Measurements from ENCODE around the gene PPP1R14B. TPM values are rescaled to one million over a fixed set of nuclear protein-coding genes. Genes with fewer than 3 reads are reported as not detected.

Gene PPP1R14B
- total and polyA plus RNA-seq, 2 donors (not counting 3 experiments of a cell fraction or from before 2014, with no cell fraction given): 308 to 431 TPM

DNA sequence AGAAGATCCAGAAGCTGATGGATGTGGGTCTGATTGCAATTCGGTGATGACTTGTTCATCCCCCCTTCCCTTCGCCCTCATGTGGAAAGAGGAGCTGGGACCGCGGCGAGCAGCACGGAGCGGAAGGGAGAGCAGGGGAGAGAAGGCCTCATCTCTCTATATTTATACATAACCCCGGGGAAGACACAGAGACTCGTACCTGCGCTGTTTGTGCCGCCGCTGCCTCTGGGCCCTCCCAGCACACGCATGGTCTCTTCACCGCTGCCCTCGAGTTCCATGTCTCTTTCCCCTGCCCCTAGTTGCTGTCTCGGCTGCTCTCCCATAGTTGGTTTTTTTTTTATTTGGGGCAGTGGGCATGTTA, 42.7 kb downstream of the PPP1R14B start:
- Histone ChIP-seq H3K79me2 (ENCODE audit: control insufficient read depth, insufficient read depth, low read length) (peaks cover 8% of the 10 kb centered on the region), H3K4me3 (replicated peaks in 1 of 3; ENCODE audit: insufficient read depth in 1 of 3, low read depth in 1 of 3, low read length in 3 of 3) (no peak overlapping the region), H2AFZ (ENCODE audit: low read depth, low read length) (no peak overlapping the region), H3K9ac (replicated peaks; ENCODE audit: extremely low read depth, insufficient read depth, low read length) (no peak overlapping the region), H3K4me2 (ENCODE audit: insufficient read depth, low read length) (no peak overlapping the region), H3K4me1 (ENCODE audit: control insufficient read depth, extremely low read depth, insufficient read depth, low read length) (peaks cover 34% of the 10 kb centered on the region), H3K27me3 (ENCODE audit: control insufficient read depth in 2 of 2, insufficient read depth in 2 of 2, low read length in 2 of 2) (no peaks in the 10 kb centered on the region), H3K9me3 (replicated peaks; ENCODE audit: control insufficient read depth, insufficient read depth, low read length) (no peaks in the 10 kb centered on the region), H3K27ac (ENCODE audit: insufficient read depth, low read depth, low read length) (no peak overlapping the region), H4K20me1 (replicated peaks; ENCODE audit: control insufficient read depth, extremely low read depth, insufficient read depth, low read length) (no peaks in the 10 kb centered on the region), H3K9me1 (replicated peaks; ENCODE audit: control insufficient read depth, extremely low read depth, insufficient read depth, low read length) (no peaks in the 10 kb centered on the region), H3K36me3 (ENCODE audit: control insufficient read depth in 2 of 2, extremely low read depth in 1 of 2, insufficient read depth in 2 of 2, low read length in 2 of 2) (peaks cover 14 to 32% of the 10 kb centered on the region in 2 experiments)
- BruUV-seq (replicated peaks): TSS peak; percentile 61
- FAIRE-seq (no peak), DNase-seq (ENCODE audit: low read depth, low spot score) (no peak)
- dilution Hi-C loops (cut with MboI; ENCODE audit: extremely low pct_ligation_motif_present, low sequenced_read_pairs) (no loop called here), intact Hi-C loops (cut with micrococcal nuclease) (loop anchor here (1.0 kb wide), 2 partner anchors 66 to 97 kb away; no protein-coding TSS in a partner anchor)
- TF ChIP-seq EZH2 (IDR thresholded peaks at IDR 0.05; ENCODE audit: borderline replicate concordance, low read depth, low read length, severe bottlenecking) (no peak), POLR2A (IDR thresholded peaks at IDR 0.05; ENCODE audit: low read depth, low read length) (peak; percentile 6)
- ChIA-PET CTCF (interaction anchor here (0.6 to 11.5 kb wide), 36 partner anchors 8 to 153 kb away, joined by 3 to 413 read pairs (median 8); partner anchors contain the start of genes BAD, CATSPERZ, DNAJC4 and ESRRA), POLR2A (interaction anchor here (0.7 kb wide), 1 partner anchor 66 kb away, joined by 4 read pairs; no protein-coding TSS in a partner anchor)

DNA sequence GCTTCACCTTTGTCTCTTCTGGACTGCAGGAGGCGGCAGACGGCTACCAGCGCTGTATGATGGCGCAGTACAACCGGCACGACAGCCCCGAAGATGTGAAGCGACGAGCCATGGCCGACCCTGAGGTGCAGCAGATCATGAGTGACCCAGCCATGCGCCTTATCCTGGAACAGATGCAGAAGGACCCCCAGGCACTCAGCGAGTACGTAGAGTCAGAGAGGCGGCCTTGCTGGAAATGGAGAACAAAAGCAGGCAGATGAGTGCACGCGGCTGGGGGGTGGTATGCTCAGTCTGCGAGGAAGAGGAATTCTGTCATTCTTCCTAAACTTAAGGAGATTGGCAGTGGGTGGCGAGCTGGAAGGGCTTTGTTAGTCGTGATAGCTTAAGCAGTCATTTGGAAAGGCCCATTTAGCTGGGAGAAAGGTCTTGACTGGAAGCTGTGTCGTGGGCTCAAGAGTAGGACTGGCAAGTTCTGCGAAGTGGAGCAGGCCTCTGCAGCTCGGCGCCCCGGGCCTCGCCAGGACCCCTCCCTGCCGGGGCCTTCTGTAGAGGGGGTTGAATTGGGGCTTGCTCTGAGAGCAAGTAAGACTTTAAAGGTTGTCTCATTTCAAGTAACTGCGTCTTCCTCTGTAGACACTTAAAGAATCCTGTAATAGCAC, 43.2 kb downstream of the PPP1R14B start:
- ChIA-PET POLR2A (no interaction called here), CTCF (interaction anchor here (0.8 to 11.5 kb wide), 17 partner anchors 11 to 150 kb away, joined by 3 to 413 read pairs (median 16); partner anchors contain the start of genes BAD, CATSPERZ, ESRRA and FKBP2)
- FAIRE-seq (no peak), DNase-seq (ENCODE audit: low read depth, low spot score) (no peak)
- Histone ChIP-seq H3K9ac (replicated peaks; ENCODE audit: extremely low read depth, insufficient read depth, low read length) (no peak overlapping the region), H3K9me1 (replicated peaks; ENCODE audit: control insufficient read depth, extremely low read depth, insufficient read depth, low read length) (no peaks in the 10 kb centered on the region), H3K4me2 (ENCODE audit: insufficient read depth, low read length) (no peak overlapping the region), H3K27ac (ENCODE audit: insufficient read depth, low read depth, low read length) (no peak overlapping the region), H3K79me2 (ENCODE audit: control insufficient read depth, insufficient read depth, low read length) (peaks cover 3% of the 10 kb centered on the region), H3K4me3 (replicated peaks in 1 of 3; ENCODE audit: insufficient read depth in 1 of 3, low read depth in 1 of 3, low read length in 3 of 3) (no peak overlapping the region), H4K20me1 (replicated peaks; ENCODE audit: control insufficient read depth, extremely low read depth, insufficient read depth, low read length) (no peaks in the 10 kb centered on the region), H3K27me3 (ENCODE audit: control insufficient read depth in 2 of 2, insufficient read depth in 2 of 2, low read length in 2 of 2) (no peaks in the 10 kb centered on the region), H2AFZ (ENCODE audit: low read depth, low read length) (no peak overlapping the region), H3K4me1 (ENCODE audit: control insufficient read depth, extremely low read depth, insufficient read depth, low read length) (peaks cover 29% of the 10 kb centered on the region), H3K36me3 (ENCODE audit: control insufficient read depth in 2 of 2, extremely low read depth in 1 of 2, insufficient read depth in 2 of 2, low read length in 2 of 2) (peaks cover 14 to 32% of the 10 kb centered on the region in 2 experiments), H3K9me3 (replicated peaks; ENCODE audit: control insufficient read depth, insufficient read depth, low read length) (no peaks in the 10 kb centered on the region)
- no TSS peak for BruUV-seq (replicated peaks)
- intact Hi-C loops (cut with micrococcal nuclease) (loop anchor here (1.0 kb wide), 2 partner anchors 67 to 98 kb away; no protein-coding TSS in a partner anchor), dilution Hi-C loops (cut with MboI; ENCODE audit: extremely low pct_ligation_motif_present, low sequenced_read_pairs) (no loop called here)
- TF ChIP-seq GATA2 (IDR thresholded peaks at IDR 0.05; ENCODE audit: insufficient read depth, insufficient read length, low read depth, low read length) (no peak), EZH2 (IDR thresholded peaks at IDR 0.05; ENCODE audit: borderline replicate concordance, low read depth, low read length, severe bottlenecking) (no peak), POLR2A (IDR thresholded peaks at IDR 0.05; ENCODE audit: low read depth, low read length) (no peak)
